ENCODE data around the gene PCDHA4.
"Not testable (repeated sequence)": the region's sequence is repeated elsewhere in the genome, so short reads cannot be mapped to it uniquely, and the experiment has no call there.

PCDHA4 gene

DNA sequence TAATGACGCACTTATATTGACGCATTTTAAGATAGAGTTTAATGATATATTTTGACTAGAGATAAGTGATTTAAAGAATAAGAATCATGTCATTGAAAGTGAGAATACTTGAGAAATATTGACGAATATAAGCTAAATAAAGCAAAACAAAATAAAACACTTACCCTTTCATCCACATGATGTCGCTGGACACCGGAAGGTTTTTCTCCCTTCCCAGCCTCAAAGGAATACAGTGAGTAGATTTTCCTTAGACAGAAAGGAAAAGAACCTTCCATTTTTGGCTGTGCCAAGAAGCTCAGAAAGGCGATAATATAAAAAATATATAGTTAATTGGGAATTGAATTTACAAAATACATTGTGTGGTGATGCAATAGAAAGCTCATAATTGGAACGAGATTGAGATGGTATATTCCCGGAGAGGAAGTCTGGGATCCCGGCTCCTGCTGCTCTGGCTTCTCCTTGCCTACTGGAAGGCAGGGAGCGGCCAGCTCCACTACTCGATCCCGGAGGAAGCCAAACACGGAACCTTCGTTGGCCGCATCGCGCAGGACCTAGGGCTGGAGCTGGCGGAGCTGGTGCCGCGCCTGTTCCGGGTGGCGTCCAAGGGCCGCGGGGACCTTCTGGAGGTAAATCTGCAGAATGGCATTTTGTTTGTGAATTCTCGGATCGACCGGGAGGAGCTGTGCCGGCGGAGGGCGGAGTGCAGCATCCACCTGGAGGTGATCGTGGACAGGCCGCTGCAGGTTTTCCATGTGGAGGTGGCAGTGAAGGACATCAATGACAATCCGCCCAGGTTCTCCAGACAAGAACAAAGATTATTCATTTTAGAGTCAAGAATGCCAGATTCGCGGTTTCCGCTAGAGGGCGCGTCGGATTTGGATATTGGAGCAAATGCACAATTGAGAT is 14.8 kb downstream of the PCDHA4 start, which contains the start of gene PCDHA5:
TSS of gene PCDHA5 (plus strand) at position 239 of the 906 bp plus-strand sequence.
- DNase-seq (ENCODE audit: extremely low read depth in 1 of 2, low read depth in 1 of 2) = no peak

DNA sequence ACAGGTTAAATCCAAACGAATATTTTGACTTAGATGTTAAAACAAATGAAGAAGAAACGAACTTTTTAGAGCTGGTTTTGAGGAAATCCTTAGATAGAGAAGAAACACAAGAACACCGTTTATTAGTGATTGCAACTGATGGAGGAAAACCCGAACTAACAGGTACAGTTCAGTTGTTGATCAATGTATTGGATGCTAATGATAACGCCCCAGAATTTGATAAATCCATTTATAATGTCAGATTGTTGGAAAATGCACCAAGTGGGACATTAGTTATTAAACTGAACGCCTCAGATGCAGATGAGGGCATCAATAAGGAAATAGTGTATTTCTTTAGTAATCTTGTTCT is 15.4 kb downstream of the PCDHA4 start:
- no peak for DNase-seq (ENCODE audit: extremely low read depth in 1 of 2, low read depth in 1 of 2)

DNA sequence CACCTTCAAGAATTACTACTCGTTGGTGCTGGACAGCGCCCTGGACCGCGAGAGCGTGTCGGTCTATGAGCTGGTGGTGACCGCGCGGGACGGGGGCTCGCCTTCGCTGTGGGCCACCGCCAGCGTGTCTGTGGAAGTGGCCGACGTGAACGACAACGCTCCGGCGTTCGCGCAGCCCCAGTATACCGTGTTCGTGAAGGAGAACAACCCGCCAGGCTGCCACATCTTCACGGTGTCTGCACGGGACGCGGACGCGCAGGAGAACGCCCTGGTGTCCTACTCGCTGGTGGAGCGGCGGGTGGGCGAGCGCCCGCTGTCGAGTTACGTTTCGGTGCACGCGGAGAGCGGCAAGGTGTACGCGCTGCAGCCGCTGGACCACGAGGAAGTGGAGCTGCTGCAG is 16.1 kb downstream of the PCDHA4 start:
- not testable (repeated sequence) for DNase-seq (ENCODE audit: extremely low read depth in 1 of 2, low read depth in 1 of 2)

DNA sequence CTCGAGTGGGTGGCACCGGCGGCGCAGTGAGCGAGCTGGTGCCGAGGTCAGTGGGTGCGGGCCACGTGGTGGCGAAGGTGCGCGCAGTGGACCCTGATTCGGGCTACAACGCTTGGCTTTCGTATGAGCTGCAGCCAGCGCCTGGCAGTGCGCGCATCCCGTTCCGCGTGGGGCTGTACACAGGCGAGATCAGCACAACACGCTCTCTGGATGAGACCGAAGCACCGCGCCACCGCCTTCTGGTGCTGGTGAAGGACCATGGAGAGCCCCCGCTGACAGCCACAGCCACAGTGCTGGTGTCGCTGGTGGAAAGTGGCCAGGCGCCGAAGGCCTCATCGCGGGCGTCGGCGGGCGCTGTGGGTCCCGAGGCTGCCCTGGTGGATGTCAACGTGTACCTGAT is 16.6 kb downstream of the PCDHA4 start:
- DNase-seq (ENCODE audit: extremely low read depth in 1 of 2, low read depth in 1 of 2) = no peak

DNA sequence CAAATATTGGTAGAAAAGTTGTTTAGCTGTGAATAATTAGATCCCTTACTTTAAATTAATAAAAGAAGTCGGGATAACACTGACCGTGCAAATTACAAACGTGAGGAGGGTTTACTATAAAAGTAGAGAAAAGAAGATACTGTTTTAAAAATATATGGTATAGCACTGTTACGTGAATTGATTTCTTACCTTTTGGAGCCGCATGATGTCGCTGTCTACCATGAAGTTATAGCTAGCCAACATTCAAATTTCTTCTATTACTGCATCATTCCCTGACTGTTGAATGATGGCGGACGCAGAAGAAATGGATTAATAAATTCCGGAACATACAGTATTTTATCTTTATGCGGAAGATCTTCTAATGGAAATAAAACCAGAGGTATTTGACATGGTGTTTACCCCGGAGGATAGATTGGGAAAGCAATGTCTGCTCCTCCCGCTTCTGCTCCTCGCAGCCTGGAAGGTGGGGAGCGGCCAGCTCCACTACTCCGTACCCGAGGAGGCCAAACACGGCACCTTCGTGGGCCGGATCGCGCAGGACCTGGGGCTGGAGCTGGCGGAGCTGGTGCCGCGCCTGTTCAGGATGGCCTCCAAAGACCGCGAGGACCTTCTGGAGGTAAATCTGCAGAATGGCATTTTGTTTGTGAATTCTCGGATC is 21.0 kb downstream of the PCDHA4 start, which contains the start of gene PCDHA6:
TSS of gene PCDHA6 (plus strand) at position 257 of the 658 bp plus-strand sequence. CDS start at position 389, 132 bp downstream.
- no peak for DNase-seq (ENCODE audit: extremely low read depth in 1 of 2, low read depth in 1 of 2)

DNA sequence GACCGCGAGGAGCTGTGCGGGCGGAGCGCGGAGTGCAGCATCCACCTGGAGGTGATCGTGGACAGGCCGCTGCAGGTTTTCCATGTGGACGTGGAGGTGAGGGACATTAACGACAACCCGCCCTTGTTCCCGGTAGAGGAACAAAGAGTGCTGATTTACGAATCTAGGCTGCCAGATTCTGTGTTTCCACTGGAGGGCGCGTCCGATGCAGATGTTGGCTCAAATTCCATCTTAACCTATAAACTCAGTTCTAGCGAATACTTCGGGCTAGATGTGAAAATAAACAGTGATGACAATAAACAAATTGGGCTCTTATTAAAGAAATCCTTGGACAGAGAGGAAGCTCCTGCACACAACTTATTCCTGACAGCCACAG is 21.5 kb downstream of the PCDHA4 start:
- DNase-seq (ENCODE audit: extremely low read depth in 1 of 2, low read depth in 1 of 2) = no peak

DNA sequence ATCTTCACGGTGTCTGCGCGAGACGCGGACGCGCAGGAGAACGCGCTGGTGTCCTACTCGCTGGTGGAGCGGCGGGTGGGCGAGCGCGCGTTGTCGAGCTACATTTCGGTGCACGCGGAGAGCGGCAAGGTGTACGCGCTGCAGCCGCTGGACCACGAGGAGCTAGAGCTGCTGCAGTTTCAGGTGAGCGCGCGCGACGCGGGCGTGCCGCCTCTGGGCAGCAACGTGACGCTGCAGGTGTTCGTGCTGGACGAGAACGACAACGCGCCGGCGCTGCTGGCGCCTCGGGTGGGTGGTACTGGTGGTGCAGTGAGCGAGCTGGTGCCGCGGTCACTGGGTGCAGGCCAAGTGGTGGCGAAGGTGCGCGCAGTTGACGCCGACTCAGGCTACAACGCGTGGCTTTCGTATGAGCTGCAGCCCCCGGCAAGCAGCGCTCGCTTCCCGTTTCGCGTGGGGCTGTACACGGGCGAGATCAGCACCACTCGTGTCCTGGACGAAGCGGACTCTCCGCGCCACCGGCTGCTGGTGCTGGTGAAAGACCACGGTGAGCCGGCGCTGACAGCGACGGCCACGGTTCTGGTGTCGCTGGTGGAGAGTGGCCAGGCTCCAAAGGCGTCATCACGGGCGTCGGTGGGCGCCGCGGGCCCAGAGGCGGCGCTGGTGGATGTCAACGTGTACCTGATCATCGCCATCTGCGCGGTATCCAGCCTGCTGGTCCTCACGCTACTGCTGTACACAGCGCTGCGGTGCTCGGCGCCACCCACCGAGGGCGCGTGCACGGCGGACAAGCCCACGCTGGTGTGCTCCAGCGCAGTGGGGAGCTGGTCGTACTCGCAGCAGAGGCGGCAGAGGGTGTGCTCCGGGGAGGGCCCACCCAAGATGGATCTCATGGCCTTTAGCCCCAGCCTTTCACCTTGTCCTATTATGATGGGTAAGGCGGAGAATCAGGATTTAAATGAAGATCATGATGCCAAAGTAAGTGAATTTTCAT is 22.9 kb downstream of the PCDHA4 start:
- DNase-seq (ENCODE audit: extremely low read depth in 1 of 2, low read depth in 1 of 2) = not testable (repeated sequence)

DNA sequence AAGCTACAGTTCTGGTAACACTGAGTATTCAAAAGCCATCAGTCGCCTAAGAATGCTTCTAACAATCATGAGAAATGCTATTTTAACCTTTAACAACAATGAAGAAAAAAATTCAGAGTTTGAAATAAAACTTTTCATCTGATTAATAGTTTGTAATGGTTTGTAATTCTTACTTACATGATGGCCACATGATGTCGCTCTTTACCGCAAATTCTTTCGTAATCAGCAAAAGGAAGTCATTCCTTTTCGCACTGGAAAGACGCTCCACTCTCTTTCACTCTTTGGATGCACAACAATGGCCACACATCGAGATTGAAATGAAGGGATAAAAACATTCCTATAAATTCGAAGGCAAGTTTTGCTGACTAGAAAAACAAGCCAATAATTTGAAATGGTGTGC is 27.1 kb downstream of the PCDHA4 start, which contains the start of gene PCDHA7:
TSS of gene PCDHA7 (plus strand) at position 277 of the 400 bp plus-strand sequence. CDS start at position 392, 115 bp downstream.
- DNase-seq (ENCODE audit: extremely low read depth in 1 of 2, low read depth in 1 of 2) = no peak

DNA sequence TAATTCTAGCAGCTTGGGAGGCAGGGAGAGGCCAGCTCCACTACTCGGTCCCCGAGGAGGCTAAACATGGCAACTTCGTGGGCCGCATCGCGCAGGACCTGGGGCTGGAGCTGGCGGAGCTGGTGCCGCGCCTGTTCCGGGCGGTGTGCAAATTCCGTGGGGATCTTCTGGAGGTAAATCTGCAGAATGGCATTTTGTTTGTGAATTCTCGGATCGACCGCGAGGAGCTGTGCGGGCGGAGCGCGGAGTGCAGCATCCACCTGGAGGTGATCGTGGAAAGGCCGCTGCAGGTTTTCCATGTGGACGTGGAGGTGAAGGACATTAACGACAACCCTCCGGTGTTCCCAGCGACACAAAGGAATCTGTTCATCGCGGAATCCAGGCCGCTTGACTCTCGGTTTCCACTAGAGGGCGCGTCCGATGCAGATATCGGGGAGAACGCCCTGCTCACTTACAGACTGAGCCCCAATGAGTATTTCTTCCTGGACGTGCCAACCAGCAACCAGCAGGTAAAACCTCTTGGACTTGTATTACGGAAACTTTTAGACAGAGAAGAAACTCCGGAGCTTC is 27.7 kb downstream of the PCDHA4 start:
- not testable (repeated sequence) for DNase-seq (ENCODE audit: extremely low read depth in 1 of 2, low read depth in 1 of 2)

DNA sequence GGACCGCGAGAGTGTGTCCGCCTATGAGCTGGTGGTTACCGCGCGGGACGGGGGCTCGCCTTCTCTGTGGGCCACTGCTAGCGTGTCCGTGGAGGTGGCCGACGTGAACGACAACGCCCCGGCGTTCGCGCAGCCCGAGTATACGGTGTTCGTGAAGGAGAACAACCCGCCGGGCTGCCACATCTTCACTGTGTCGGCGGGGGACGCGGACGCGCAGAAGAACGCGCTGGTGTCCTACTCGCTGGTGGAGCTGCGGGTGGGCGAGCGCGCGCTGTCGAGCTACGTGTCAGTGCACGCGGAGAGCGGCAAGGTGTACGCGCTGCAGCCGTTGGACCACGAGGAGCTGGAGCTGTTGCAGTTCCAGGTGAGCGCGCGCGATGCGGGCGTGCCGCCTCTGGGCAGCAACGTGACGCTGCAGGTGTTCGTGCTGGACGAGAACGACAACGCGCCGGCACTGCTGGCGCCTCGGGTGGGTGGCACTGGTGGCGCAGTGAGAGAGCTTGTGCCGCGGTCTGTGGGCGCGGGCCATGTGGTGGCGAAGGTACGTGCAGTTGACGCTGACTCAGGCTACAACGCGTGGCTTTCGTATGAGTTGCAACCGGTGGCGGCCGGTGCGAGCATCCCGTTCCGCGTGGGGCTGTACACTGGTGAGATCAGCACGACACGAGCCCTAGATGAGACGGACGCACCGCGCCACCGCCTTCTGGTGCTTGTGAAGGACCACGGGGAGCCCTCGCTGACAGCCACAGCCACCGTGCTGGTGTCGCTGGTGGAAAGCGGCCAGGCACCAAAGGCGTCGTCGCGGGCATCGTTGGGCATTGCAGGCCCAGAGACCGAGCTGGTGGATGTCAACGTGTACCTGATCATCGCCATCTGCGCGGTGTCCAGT is 29.0 kb downstream of the PCDHA4 start:
- DNase-seq (ENCODE audit: extremely low read depth in 1 of 2, low read depth in 1 of 2) = no peak

DNA sequence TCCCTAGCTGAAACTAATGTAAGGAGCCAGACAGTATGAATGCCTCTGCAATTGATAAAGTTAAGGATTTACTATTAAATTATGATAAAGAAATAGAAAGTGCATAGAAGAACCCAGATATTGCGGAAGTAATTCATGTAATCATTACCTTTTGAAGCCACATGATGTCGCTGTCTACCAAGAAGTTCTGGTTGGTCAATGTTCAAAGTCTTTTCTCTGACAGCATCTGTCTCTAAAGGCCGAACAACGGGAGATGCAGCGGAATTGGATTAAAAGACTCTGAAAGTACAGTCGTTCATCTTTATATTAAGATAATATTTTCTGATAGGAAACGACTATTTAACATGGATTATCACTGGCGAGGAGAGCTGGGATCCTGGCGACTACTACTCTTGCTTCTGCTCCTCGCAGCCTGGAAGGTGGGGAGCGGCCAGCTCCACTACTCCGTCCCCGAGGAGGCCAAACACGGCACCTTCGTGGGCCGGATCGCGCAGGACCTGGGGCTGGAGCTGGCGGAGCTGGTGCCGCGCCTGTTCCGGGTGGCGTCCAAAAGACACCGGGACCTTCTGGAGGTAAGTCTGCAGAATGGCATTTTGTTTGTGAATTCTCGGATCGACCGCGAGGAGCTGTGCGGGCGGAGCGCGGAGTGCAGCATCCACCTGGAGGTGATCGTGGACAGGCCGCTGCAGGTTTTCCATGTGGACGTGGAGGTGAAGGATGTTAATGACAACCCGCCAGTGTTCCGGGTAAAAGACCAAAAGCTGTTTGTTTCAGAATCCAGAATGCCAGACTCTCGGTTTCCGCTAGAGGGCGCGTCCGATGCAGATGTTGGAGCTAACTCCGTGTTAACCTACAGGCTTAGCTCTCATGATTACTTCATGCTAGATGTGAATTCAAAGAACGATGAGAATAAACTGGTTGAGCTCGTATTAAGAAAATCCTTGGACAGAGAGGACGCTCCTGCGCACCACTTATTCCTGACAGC is 34.4 kb downstream of the PCDHA4 start, which contains the start of gene PCDHA8:
TSS of gene PCDHA8 (plus strand) at position 210 of the 985 bp plus-strand sequence. CDS start at position 345, 135 bp downstream.
- DNase-seq (ENCODE audit: extremely low read depth in 1 of 2, low read depth in 1 of 2) = no peak

DNA sequence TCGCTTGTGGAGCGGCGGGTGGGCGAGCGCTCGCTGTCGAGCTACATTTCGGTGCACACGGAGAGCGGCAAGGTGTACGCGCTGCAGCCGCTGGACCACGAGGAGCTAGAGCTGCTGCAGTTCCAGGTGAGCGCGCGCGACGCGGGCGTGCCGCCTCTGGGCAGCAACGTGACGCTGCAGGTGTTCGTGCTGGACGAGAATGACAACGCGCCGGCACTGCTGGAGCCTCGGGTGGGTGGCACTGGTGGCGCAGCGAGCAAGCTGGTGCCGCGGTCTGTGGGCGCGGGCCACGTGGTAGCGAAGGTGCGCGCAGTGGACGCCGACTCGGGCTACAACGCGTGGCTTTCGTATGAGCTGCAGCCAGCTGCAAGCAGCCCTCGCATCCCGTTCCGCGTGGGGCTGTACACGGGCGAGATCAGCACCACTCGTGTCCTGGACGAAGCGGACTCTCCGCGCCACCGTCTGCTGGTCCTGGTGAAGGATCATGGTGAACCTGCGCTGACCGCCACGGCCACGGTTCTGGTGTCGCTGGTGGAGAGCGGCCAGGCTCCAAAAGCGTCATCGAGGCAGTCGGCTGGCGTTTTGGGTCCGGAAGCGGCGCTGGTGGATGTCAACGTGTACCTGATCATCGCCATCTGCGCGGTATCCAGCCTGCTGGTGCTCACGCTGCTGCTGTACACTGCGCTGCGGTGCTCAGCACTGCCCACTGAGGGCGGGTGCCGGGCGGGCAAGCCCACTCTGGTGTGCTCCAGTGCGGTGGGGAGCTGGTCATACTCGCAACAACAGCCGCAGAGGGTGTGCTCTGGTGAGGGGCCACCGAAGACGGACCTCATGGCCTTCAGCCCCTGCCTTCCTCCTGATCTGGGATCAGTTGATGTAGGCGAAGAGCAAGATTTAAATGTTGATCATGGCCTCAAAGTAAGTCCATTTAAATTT is 36.2 kb downstream of the PCDHA4 start:
- no peak for DNase-seq (ENCODE audit: extremely low read depth in 1 of 2, low read depth in 1 of 2)

DNA sequence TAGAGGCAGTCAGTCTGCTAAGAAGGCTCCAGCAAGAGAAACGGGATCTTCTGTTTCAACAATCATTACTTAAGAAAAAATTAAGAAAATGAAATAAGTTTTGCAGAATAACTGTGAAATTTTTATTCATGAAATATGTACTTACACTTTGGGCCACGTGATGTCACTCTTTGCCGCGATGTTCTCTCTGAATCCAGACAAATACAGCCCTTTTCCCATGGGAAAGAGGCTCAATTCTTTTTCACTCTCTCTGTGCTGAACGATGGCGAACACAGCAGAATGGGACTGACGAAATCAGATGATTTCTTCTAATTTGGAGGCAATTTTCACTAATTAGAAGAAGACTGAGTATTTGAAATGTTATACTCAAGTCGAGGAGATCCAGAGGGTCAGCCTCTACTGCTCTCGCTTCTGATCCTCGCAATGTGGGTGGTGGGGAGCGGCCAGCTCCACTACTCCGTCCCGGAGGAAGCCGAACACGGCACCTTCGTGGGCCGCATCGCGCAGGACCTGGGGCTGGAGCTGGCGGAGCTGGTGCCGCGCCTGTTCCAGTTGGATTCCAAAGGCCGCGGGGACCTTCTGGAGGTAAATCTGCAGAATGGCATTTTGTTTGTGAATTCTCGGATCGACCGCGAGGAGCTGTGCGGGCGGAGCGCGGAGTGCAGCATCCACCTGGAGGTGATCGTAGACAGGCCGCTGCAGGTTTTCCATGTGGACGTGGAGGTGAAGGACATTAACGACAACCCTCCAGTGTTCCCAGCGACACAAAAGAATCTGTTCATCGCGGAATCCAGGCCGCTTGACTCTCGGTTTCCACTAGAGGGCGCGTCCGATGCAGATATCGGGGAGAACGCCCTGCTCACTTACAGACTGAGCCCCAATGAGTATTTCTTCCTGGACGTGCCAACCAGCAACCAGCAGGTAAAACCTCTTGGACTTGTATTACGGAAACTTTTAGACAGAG is 41.6 kb downstream of the PCDHA4 start, which contains the start of gene PCDHA9:
TSS of gene PCDHA9 (plus strand) at position 244 of the 964 bp plus-strand sequence. CDS start at position 358, 114 bp downstream.
- not testable (repeated sequence) for DNase-seq (ENCODE audit: extremely low read depth in 1 of 2, low read depth in 1 of 2)

DNA sequence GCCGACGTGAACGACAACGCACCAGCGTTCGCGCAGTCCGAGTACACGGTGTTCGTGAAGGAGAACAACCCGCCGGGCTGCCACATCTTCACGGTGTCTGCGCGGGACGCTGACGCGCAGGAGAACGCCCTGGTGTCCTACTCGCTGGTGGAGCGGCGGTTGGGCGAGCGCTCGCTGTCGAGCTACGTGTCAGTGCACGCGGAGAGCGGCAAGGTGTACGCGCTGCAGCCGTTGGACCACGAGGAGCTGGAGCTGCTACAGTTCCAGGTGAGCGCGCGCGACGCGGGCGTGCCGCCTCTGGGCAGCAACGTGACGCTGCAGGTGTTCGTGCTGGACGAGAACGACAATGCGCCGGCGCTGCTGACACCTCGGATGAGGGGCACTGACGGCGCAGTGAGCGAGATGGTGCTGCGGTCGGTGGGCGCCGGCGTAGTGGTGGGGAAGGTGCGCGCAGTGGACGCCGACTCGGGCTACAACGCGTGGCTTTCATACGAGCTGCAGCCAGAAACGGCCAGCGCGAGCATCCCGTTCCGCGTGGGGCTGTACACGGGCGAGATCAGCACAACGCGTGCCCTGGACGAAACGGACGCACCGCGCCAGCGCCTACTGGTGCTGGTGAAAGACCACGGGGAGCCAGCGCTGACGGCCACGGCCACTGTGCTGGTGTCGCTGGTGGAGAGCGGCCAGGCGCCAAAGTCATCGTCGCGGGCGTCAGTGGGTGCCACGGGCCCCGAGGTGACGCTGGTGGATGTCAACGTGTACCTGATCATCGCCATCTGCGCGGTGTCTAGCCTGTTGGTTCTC is 43.2 kb downstream of the PCDHA4 start:
- not testable (repeated sequence) for DNase-seq (ENCODE audit: extremely low read depth in 1 of 2, low read depth in 1 of 2)
